Bone marrow (tissue), 2 donors: Measurements from ENCODE around the gene SPC24.
"Not testable (repeated sequence)": the region's sequence is repeated elsewhere in the genome, so short reads cannot be mapped to it uniquely, and the experiment has no call there.

Experiments
- DNase-seq, 2 donors: peaks; one replicate each; lab custom pipeline; 2025; lab: John Stamatoyannopoulos, UW

SPC24 gene

GRCh38 chr19:11125994-11126685 is 29.4 kb downstream of the SPC24 start:
- DNase-seq, result peak in 1 of 2 donors; percentile 21

- DNase-seq, result not testable (repeated sequence)
Measured at GRCh38 chr19:11124157-11124556, 31.4 kb downstream of the SPC24 start.

GRCh38 chr19:11123114-11123513 is 32.5 kb downstream of the SPC24 start:
- DNase-seq, result no peak

- not testable (repeated sequence) for DNase-seq
Measured at GRCh38 chr19:11121963-11122362, 33.6 kb downstream of the SPC24 start.

- no peak for DNase-seq
Measured at GRCh38 chr19:11116507-11116906, 39.1 kb downstream of the SPC24 start.

GRCh38 chr19:11115895-11116446 is 39.6 kb downstream of the SPC24 start:
- DNase-seq, result no peak

- no peak for DNase-seq
Measured at GRCh38 chr19:11115042-11115441, 40.5 kb downstream of the SPC24 start.

- no peak for DNase-seq
Measured at GRCh38 chr19:11113140-11113708, 42.4 kb downstream of the SPC24 start.

GRCh38 chr19:11111771-11112144 is 43.8 kb downstream of the SPC24 start:
- DNase-seq, result no peak

- no peak for DNase-seq
Measured at GRCh38 chr19:11111117-11111770, 44.3 kb downstream of the SPC24 start.

GRCh38 chr19:11108746-11109145 is 46.8 kb downstream of the SPC24 start:
- DNase-seq, result no peak

- no peak for DNase-seq
Measured at GRCh38 chr19:11106477-11106876, 49.1 kb downstream of the SPC24 start.

- no peak for DNase-seq
Measured at GRCh38 chr19:11105014-11105636, 50.5 kb downstream of the SPC24 start.

GRCh38 chr19:11103667-11104066 is 51.9 kb downstream of the SPC24 start:
- not testable (repeated sequence) for DNase-seq

- no peak for DNase-seq
Measured at GRCh38 chr19:11102944-11103343, 52.6 kb downstream of the SPC24 start.

GRCh38 chr19:11101057-11101456 is 54.5 kb downstream of the SPC24 start:
- DNase-seq, result no peak

GRCh38 chr19:11100049-11100448 is 55.5 kb downstream of the SPC24 start:
- no peak for DNase-seq

GRCh38 chr19:11098861-11099260 is 56.7 kb downstream of the SPC24 start:
- DNase-seq, result no peak

- DNase-seq, result no peak
Measured at GRCh38 chr19:11098327-11098726, 57.3 kb downstream of the SPC24 start.

- not testable (repeated sequence) for DNase-seq
Measured at GRCh38 chr19:11097367-11097766, 58.2 kb downstream of the SPC24 start.

GRCh38 chr19:11096210-11096841 is 59.3 kb downstream of the SPC24 start:
- DNase-seq, result peak; percentile 27 to 69
